ENCODE data around the gene POLR1G.

POLR1G gene

GRCh38 chr19:45413497-45413896, 7.1 kb downstream of the POLR1G start:
- DNase-seq (ENCODE audit: insufficient read length) (no peak), FAIRE-seq (no peak)
- TF ChIP-seq TAF1 (IDR thresholded peaks at IDR 0.05; ENCODE audit: borderline replicate concordance, low read depth, low read length) = no peak
- no peak for TF ChIP-seq POLR2A (IDR thresholded peaks at IDR 0.05; ENCODE audit: low read depth, low read length)
- TF ChIP-seq POLR2AphosphoS5 (IDR thresholded peaks at IDR 0.05; ENCODE audit: low read depth, low read length) = no peak

- TF ChIP-seq TAF1 (IDR thresholded peaks at IDR 0.05; ENCODE audit: borderline replicate concordance, low read depth, low read length) (no peak), POLR2AphosphoS5 (IDR thresholded peaks at IDR 0.05; ENCODE audit: low read depth, low read length) (no peak), POLR2A (IDR thresholded peaks at IDR 0.05; ENCODE audit: low read depth, low read length) (no peak)
- no peak for FAIRE-seq
- no peak for DNase-seq (ENCODE audit: insufficient read length)
These were observed 8.0 kb downstream of the POLR1G start for GRCh38 chr19:45414468-45414867.

- FAIRE-seq (no peak), DNase-seq (ENCODE audit: insufficient read length) (no peak)
- no peak for TF ChIP-seq POLR2AphosphoS5 (IDR thresholded peaks at IDR 0.05; ENCODE audit: low read depth, low read length)
- no peak for TF ChIP-seq POLR2A (IDR thresholded peaks at IDR 0.05; ENCODE audit: low read depth, low read length)
- TF ChIP-seq TAF1 (IDR thresholded peaks at IDR 0.05; ENCODE audit: borderline replicate concordance, low read depth, low read length) = no peak
These were observed 10.7 kb downstream of the POLR1G start for GRCh38 chr19:45417151-45417550.

GRCh38 chr19:45418802-45419201, 12.4 kb downstream of the POLR1G start:
- no peak for TF ChIP-seq TAF1 (IDR thresholded peaks at IDR 0.05; ENCODE audit: borderline replicate concordance, low read depth, low read length)
- no peak for TF ChIP-seq POLR2A (IDR thresholded peaks at IDR 0.05; ENCODE audit: low read depth, low read length)
- no peak for TF ChIP-seq POLR2AphosphoS5 (IDR thresholded peaks at IDR 0.05; ENCODE audit: low read depth, low read length)
- DNase-seq (ENCODE audit: insufficient read length) (no peak), FAIRE-seq (peak; percentile 75)

GRCh38 chr19:45419396-45419795, 13.0 kb downstream of the POLR1G start:
- DNase-seq (ENCODE audit: insufficient read length) = peak; percentile 86
- TF ChIP-seq TAF1 (IDR thresholded peaks at IDR 0.05; ENCODE audit: borderline replicate concordance, low read depth, low read length) (no peak), POLR2AphosphoS5 (IDR thresholded peaks at IDR 0.05; ENCODE audit: low read depth, low read length) (peak; percentile 77), POLR2A (IDR thresholded peaks at IDR 0.05; ENCODE audit: low read depth, low read length) (peak; percentile 55; the same call in 1 of the 2 replicates)
- FAIRE-seq = peak; percentile 96

GRCh38 chr19:45419895-45420294, 13.5 kb downstream of the POLR1G start:
- FAIRE-seq (no peak), DNase-seq (ENCODE audit: insufficient read length) (no peak)
- no peak for TF ChIP-seq POLR2AphosphoS5 (IDR thresholded peaks at IDR 0.05; ENCODE audit: low read depth, low read length)
- TF ChIP-seq POLR2A (IDR thresholded peaks at IDR 0.05; ENCODE audit: low read depth, low read length) = no peak
- no peak for TF ChIP-seq TAF1 (IDR thresholded peaks at IDR 0.05; ENCODE audit: borderline replicate concordance, low read depth, low read length)

GRCh38 chr19:45420356-45420755, 13.9 kb downstream of the POLR1G start:
- no peak for FAIRE-seq
- no peak for TF ChIP-seq TAF1 (IDR thresholded peaks at IDR 0.05; ENCODE audit: borderline replicate concordance, low read depth, low read length)
- DNase-seq (ENCODE audit: insufficient read length) = no peak

- no peak for FAIRE-seq
- no peak for DNase-seq (ENCODE audit: insufficient read length)
- TF ChIP-seq POLR2A (IDR thresholded peaks at IDR 0.05; ENCODE audit: low read depth, low read length) = no peak
- no peak for TF ChIP-seq POLR2AphosphoS5 (IDR thresholded peaks at IDR 0.05; ENCODE audit: low read depth, low read length)
- no peak for TF ChIP-seq TAF1 (IDR thresholded peaks at IDR 0.05; ENCODE audit: borderline replicate concordance, low read depth, low read length)
These were observed 14.4 kb downstream of the POLR1G start for GRCh38 chr19:45420871-45421270.

- TF ChIP-seq POLR2AphosphoS5 (IDR thresholded peaks at IDR 0.05; ENCODE audit: low read depth, low read length) (no peak), POLR2A (IDR thresholded peaks at IDR 0.05; ENCODE audit: low read depth, low read length) (no peak), TAF1 (IDR thresholded peaks at IDR 0.05; ENCODE audit: borderline replicate concordance, low read depth, low read length) (no peak)
- no peak for DNase-seq (ENCODE audit: insufficient read length)
- no peak for FAIRE-seq
These were observed 15.6 kb downstream of the POLR1G start for GRCh38 chr19:45421947-45422498.

- FAIRE-seq = no peak
- TF ChIP-seq TAF1 (IDR thresholded peaks at IDR 0.05; ENCODE audit: borderline replicate concordance, low read depth, low read length) = no peak
- TF ChIP-seq POLR2AphosphoS5 (IDR thresholded peaks at IDR 0.05; ENCODE audit: low read depth, low read length) = no peak
- no peak for TF ChIP-seq POLR2A (IDR thresholded peaks at IDR 0.05; ENCODE audit: low read depth, low read length)
- no peak for DNase-seq (ENCODE audit: insufficient read length)
These were observed 16.7 kb downstream of the POLR1G start for GRCh38 chr19:45423033-45423588.

GRCh38 chr19:45423589-45424190, 17.2 kb downstream of the POLR1G start, which contains the start of gene ERCC1:
Gene ERCC1 (minus strand): TSS chr19:45423917. CDS start chr19:45423374, 543 bp downstream.
- FAIRE-seq = peak; percentile 97
- DNase-seq (ENCODE audit: insufficient read length) = peak; percentile 94
- TF ChIP-seq POLR2AphosphoS5 (IDR thresholded peaks at IDR 0.05; ENCODE audit: low read depth, low read length) (peak; percentile 74), TAF1 (IDR thresholded peaks at IDR 0.05; ENCODE audit: borderline replicate concordance, low read depth, low read length) (peak; percentile 63; the same call in 1 of the 2 replicates), POLR2A (IDR thresholded peaks at IDR 0.05; ENCODE audit: low read depth, low read length) (peak; percentile 84)
